ENCODE measurements around the gene MTMR1.

Gene MTMR1

GRCh38 chrX:150683536-150684146, 9.6 kb upstream of the MTMR1 start:
- no peak for TF ChIP-seq FOXP2 (optimal IDR thresholded peaks at IDR 0.05; ENCODE audit: borderline replicate concordance, extremely low read depth, extremely low read length, insufficient read depth)
- TF ChIP-seq TAF1 (IDR thresholded peaks at IDR 0.05; ENCODE audit: borderline replicate concordance, insufficient read depth, low read length): no peak
- TF ChIP-seq POLR2AphosphoS5 (IDR thresholded peaks at IDR 0.05; ENCODE audit: low read depth, low read length): no peak
- TF ChIP-seq, protein P1, sequence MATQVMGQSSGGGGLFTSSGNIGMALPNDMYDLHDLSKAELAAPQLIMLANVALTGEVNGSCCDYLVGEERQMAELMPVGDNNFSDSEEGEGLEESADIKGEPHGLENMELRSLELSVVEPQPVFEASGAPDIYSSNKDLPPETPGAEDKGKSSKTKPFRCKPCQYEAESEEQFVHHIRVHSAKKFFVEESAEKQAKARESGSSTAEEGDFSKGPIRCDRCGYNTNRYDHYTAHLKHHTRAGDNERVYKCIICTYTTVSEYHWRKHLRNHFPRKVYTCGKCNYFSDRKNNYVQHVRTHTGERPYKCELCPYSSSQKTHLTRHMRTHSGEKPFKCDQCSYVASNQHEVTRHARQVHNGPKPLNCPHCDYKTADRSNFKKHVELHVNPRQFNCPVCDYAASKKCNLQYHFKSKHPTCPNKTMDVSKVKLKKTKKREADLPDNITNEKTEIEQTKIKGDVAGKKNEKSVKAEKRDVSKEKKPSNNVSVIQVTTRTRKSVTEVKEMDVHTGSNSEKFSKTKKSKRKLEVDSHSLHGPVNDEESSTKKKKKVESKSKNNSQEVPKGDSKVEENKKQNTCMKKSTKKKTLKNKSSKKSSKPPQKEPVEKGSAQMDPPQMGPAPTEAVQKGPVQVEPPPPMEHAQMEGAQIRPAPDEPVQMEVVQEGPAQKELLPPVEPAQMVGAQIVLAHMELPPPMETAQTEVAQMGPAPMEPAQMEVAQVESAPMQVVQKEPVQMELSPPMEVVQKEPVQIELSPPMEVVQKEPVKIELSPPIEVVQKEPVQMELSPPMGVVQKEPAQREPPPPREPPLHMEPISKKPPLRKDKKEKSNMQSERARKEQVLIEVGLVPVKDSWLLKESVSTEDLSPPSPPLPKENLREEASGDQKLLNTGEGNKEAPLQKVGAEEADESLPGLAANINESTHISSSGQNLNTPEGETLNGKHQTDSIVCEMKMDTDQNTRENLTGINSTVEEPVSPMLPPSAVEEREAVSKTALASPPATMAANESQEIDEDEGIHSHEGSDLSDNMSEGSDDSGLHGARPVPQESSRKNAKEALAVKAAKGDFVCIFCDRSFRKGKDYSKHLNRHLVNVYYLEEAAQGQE (IDR thresholded peaks at IDR 0.05; ENCODE audit: insufficient read depth in 1 of 2, low read depth in 2 of 2, low read length in 2 of 2): no peak
- no peak for TF ChIP-seq SIN3A (IDR thresholded peaks at IDR 0.05; ENCODE audit: borderline replicate concordance, insufficient read depth, low read length)

- no peak for TF ChIP-seq POLR2AphosphoS5 (IDR thresholded peaks at IDR 0.05; ENCODE audit: low read depth, low read length)
- TF ChIP-seq SIN3A (IDR thresholded peaks at IDR 0.05; ENCODE audit: borderline replicate concordance, insufficient read depth, low read length): no peak
- TF ChIP-seq, protein P1 (IDR thresholded peaks at IDR 0.05; ENCODE audit: insufficient read depth in 1 of 2, low read depth in 2 of 2, low read length in 2 of 2): no peak
Observed at GRCh38 chrX:150688911-150689451, 4.2 kb upstream of the MTMR1 start.

DNA sequence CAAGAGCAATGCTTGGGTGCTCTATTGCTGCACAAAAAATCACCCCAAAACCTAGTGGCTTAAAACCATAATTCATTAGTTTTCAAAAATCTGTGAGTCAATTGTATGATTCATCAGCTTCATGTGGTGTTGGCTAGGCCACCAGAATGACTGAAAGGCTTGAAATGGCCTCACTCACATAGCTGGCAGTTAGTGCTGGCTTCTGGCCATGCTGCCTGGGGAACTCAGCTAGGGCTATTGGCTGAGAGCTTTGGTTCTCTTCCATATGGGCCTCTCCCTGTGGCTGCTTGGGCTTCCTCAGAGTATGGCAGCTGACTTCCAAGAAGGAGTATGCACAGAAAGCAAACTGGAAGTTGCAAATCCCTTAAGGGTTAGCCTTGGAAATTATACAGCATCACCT, 3.1 kb upstream of the MTMR1 start:
- TF ChIP-seq TAF1 (IDR thresholded peaks at IDR 0.05; ENCODE audit: borderline replicate concordance, insufficient read depth, low read length) (no peak), SIN3A (IDR thresholded peaks at IDR 0.05; ENCODE audit: borderline replicate concordance, insufficient read depth, low read length) (no peak), POLR2AphosphoS5 (IDR thresholded peaks at IDR 0.05; ENCODE audit: low read depth, low read length) (no peak), FOXP2 (optimal IDR thresholded peaks at IDR 0.05; ENCODE audit: borderline replicate concordance, extremely low read depth, extremely low read length, insufficient read depth) (no peak)
- TF ChIP-seq, protein P1 (IDR thresholded peaks at IDR 0.05; ENCODE audit: insufficient read depth in 1 of 2, low read depth in 2 of 2, low read length in 2 of 2): no peak

- TF ChIP-seq TAF1 (IDR thresholded peaks at IDR 0.05; ENCODE audit: borderline replicate concordance, insufficient read depth, low read length) (no peak), FOXP2 (optimal IDR thresholded peaks at IDR 0.05; ENCODE audit: borderline replicate concordance, extremely low read depth, extremely low read length, insufficient read depth) (no peak), SIN3A (IDR thresholded peaks at IDR 0.05; ENCODE audit: borderline replicate concordance, insufficient read depth, low read length) (no peak), POLR2AphosphoS5 (IDR thresholded peaks at IDR 0.05; ENCODE audit: low read depth, low read length) (no peak)
- TF ChIP-seq, protein P1 (IDR thresholded peaks at IDR 0.05; ENCODE audit: insufficient read depth in 1 of 2, low read depth in 2 of 2, low read length in 2 of 2): no peak
Observed at GRCh38 chrX:150692296-150692695, 900 bp upstream of the MTMR1 start.
